B cell (primary cell): ENCODE measurements around the gene CHD1. TPM values are rescaled to one million over a fixed set of nuclear protein-coding genes. Genes with fewer than 3 reads are reported as not detected.

Source experiments
- ATAC-seq: fragments of 200-7000 bp; cut with Tn5 transposase; one replicate; pipeline ENCODE4 v1.10.0; 2021; ENCODE audit warnings: low read depth, mild to moderate bottlenecking, moderate number of reproducible peaks, moderate library complexity
- CTCF ChIA-PET: fragments of 350-600 bp; sonication (Branson Sonifier 250); formaldehyde crosslinking; loops from one replicate; lab custom pipeline; 2021; ENCODE audit warnings: antibody characterized with exemption, inconsistent platforms; lab: Charles Lee
- POLR2A ChIA-PET: fragments of 350-600 bp; sonication (Branson Sonifier 250); formaldehyde crosslinking; loops from one replicate; lab custom pipeline; 2021; ENCODE audit warnings: antibody characterized with exemption; lab: Charles Lee
- DNase-seq: peaks from one replicate; pipeline ENCODE4 v3.0.0; 2013
- H2AFZ ChIP-seq: 2 replicates; pipeline ENCODE4 v1.6.1; 2012; ENCODE audit warnings: mild to moderate bottlenecking, low read depth, low read length; ENCODE audit not compliant: insufficient read depth, poor library complexity, severe bottlenecking
- H3K27ac ChIP-seq, 2 donors: 1 replicate in 1 of 2; 2 replicates in 1 of 2; pipeline ENCODE4 v1.5.1; 2012 to 2013; ENCODE audit warnings: low read length in 2 of 2, mild to moderate bottlenecking in 2 of 2, moderate library complexity in 1 of 2
- H3K27me3 ChIP-seq, 4 experiments: fragments of 200-600 bp in 1 of 4; sonication (generic) in 1 of 4; replicated peaks in 1 of 4; 1 replicate in 2 of 4; 2 replicates in 2 of 4; pipeline versions ENCODE4 v1.6.1 to v1.7.0; 2013 to 2016; ENCODE audit warnings: low read length in 3 of 4, mild to moderate bottlenecking in 2 of 4, mixed read lengths in 1 of 4, moderate library complexity in 1 of 4; ENCODE audit not compliant: insufficient read depth in 4 of 4, control insufficient read depth in 3 of 4; ENCODE audit errors: control extremely low read depth in 1 of 4
- H3K36me3 ChIP-seq, 2 experiments: replicated peaks in 1 of 2; 1 replicate in 1 of 2; 2 replicates in 1 of 2; pipeline versions ENCODE4 v1.6.1 to v1.7.1; 2013; ENCODE audit warnings: low read length in 1 of 2; ENCODE audit not compliant: insufficient read depth in 2 of 2, control insufficient read depth in 1 of 2; ENCODE audit errors: control extremely low read depth in 1 of 2, extremely low read depth in 1 of 2
- H3K4me1 ChIP-seq, 2 donors: fragments of 200-600 bp in 1 of 2; sonication (generic) in 1 of 2; 1 replicate in 1 of 2; 2 replicates in 1 of 2; pipeline versions ENCODE4 v1.5.1 to v1.6.1; 2013 to 2017; ENCODE audit warnings: low read length in 2 of 2; ENCODE audit not compliant: control insufficient read depth in 2 of 2, insufficient read depth in 2 of 2
- H3K4me2 ChIP-seq: replicated peaks from 2 replicates; pipeline ENCODE3; 2012; ENCODE audit warnings: mild to moderate bottlenecking, low read depth, low read length; ENCODE audit not compliant: poor library complexity, severe bottlenecking
- H3K4me3 ChIP-seq, 5 experiments: fragments of 200-600 bp in 1 of 5; sonication (generic) in 1 of 5; 1 replicate in 3 of 5; 2 replicates in 2 of 5; pipeline versions ENCODE4 v1.5.1 to v1.7.0; 2011 to 2016; ENCODE audit warnings: low read length in 4 of 5, mild to moderate bottlenecking in 4 of 5, low read depth in 2 of 5, control low read depth in 1 of 5, moderate library complexity in 1 of 5; ENCODE audit not compliant: insufficient read depth in 1 of 5; ENCODE audit errors: control extremely low read depth in 1 of 5, extremely low read depth in 1 of 5
- H3K79me2 ChIP-seq: fragments of 200-600 bp; sonication (generic); one replicate; pipeline ENCODE4 v1.6.0; 2016; ENCODE audit warnings: low read length; ENCODE audit not compliant: control insufficient read depth, insufficient read depth
- H3K9ac ChIP-seq: fragments of 200-600 bp; sonication (generic); 2 replicates; pipeline ENCODE4 v1.6.1; 2017; ENCODE audit warnings: mild to moderate bottlenecking, low read length, moderate library complexity
- H3K9me3 ChIP-seq, 3 donors: one replicate each; pipeline versions ENCODE4 v1.6.1 to v1.7.1; 2013; ENCODE audit warnings: low read length in 2 of 3; ENCODE audit not compliant: control insufficient read depth in 2 of 3, insufficient read depth in 1 of 3; ENCODE audit errors: control extremely low read depth in 1 of 3
- H4K20me1 ChIP-seq: 2 replicates; pipeline ENCODE4 v1.6.0; 2012; ENCODE audit warnings: mild to moderate bottlenecking, low read length; ENCODE audit not compliant: insufficient read depth, control insufficient read depth, poor library complexity, severe bottlenecking
- H3K27ac Mint-ChIP-seq: one replicate; pipeline ENCODE4 v1.8.0; 2021; ENCODE audit warnings: mixed read lengths
- H3K27me3 Mint-ChIP-seq: one replicate; pipeline ENCODE4 v1.8.0; 2021; ENCODE audit warnings: mixed read lengths
- H3K4me1 Mint-ChIP-seq: one replicate; pipeline ENCODE4 v1.8.0; 2021; ENCODE audit warnings: mixed read lengths
- H3K4me3 Mint-ChIP-seq: one replicate; pipeline ENCODE4 v1.8.0; 2021; ENCODE audit warnings: mixed read lengths
- H3K9me3 Mint-ChIP-seq: one replicate; pipeline ENCODE4 v1.8.0; 2022; ENCODE audit warnings: mixed read lengths; ENCODE audit not compliant: insufficient read depth
- EZH2 ChIP-seq: IDR thresholded peaks from 2 replicates; pipeline ENCODE4 v1.6.1; 2012; ENCODE audit warnings: borderline replicate concordance, low read depth, mild to moderate bottlenecking, moderate library complexity, low read length; ENCODE audit not compliant: insufficient read depth, poor library complexity, severe bottlenecking
- WGBS: methylation state at CpG from one replicate; pipeline ENCODE4 v1.1.5; 2013; ENCODE audit warnings: missing lambda C conversion rate; ENCODE audit not compliant: insufficient coverage; 5-methylcytosine and 5-hydroxymethylcytosine counted together
- intact Hi-C: fragments of 100-400 bp; cut with micrococcal nuclease; formaldehyde crosslinking; loops from one replicate; pipeline ENCODE4 v1.10.0; 2022
- polyA plus RNA-seq: library from polyadenylated mRNA; depleted of rRNA; stranded (reverse); fragments of >200 nt; gene quantifications from 2 replicates; pipeline ENCODE4 v1.2.3, GENCODE V29; 2012
- total RNA-seq, 2 donors: library from RNA; stranded (reverse); fragments of 120-200 nt in 1 of 2; gene quantifications; 1 replicate in 1 of 2; 2 replicates in 1 of 2; pipeline versions ENCODE4 v1.2.3 to v1.2.4, GENCODE V29; 2013 to 2022
- TF ChIP-seq, protein P1 (sequence below): fragments of 200-600 bp; IDR thresholded peaks from one replicate; pipeline ENCODE4 v1.8.0; 2022; ENCODE audit warnings: antibody characterized with exemption, mild to moderate bottlenecking

The CHD1 gene
- total and polyA plus RNA-seq, 2 donors (not counting 1 experiment from before 2014, with no cell fraction given): 27.8 to 91.4 TPM

DNA sequence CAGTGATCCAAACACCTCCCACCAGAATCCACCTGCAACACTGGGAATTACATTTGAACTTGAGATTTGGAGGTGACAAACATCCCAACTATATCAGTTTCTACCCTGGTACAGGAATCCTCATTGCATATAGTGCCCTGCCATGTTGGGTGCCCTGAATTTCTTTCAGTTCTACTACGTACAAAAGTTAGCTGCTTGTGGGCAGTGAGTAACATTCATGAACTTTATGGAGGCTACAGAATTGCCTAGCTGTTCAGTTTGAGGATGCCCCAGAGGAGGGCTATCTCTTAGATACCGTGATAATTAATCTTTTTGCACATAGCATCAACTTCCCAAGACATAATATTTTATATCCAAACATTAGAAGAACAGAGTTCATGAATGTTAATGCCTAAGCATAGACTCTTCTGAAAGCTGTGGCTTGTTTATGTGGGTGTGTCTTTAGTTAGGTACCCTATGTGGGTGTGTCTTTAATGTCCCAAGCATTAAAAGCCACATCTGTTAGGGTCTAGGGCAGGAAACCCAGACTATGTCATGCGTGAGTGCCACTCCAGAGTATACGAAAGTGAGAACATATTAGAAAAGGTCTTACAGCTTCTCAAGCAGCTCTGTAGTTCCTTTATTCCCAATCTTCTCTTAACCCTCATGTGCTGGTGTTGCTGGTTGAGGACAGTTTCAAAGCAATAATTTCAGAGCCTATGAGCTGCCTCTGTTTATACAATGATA lies 47.0 kb upstream of the CHD1 start:
- Histone ChIP-seq H3K4me2 (peak overlapping the region; percentile 44), H4K20me1 (no peaks in the 10 kb centered on the region), H3K9ac (no peak overlapping the region), H3K4me3 (no peak overlapping the region), H3K4me1 (peaks cover 19 to 20% of the 10 kb centered on the region in 2 donors), H2AFZ (peak overlapping the region; percentile 26), H3K27ac (no peak overlapping the region), H3K79me2 (no peaks in the 10 kb centered on the region), H3K27me3 (no peaks in the 10 kb centered on the region), H3K36me3 (no peaks in the 10 kb centered on the region), H3K9me3 (no peaks in the 10 kb centered on the region)
- Mint-ChIP-seq H3K9me3 (no peaks in the 10 kb centered on the region), H3K4me1 (peaks cover 22% of the 10 kb centered on the region), H3K27ac (peak overlapping the region; percentile 26), H3K4me3 (peak overlapping the region; percentile 48), H3K27me3 (no peaks in the 10 kb centered on the region)
- ATAC-seq (peak; percentile 93), DNase-seq (peak; percentile 62)
- intact Hi-C loops: loop anchor here (5.0 kb wide), 1 partner anchor 49 kb away; the partner anchor contains the start of gene CHD1
- no CpG with 5 or more reads among the region's 4 CpGs for WGBS
- POLR2A ChIA-PET: interaction anchor here (1.1 kb wide), 1 partner anchor 42 kb away, joined by 3 read pairs; no protein-coding TSS in a partner anchor
- TF ChIP-seq, protein P1, sequence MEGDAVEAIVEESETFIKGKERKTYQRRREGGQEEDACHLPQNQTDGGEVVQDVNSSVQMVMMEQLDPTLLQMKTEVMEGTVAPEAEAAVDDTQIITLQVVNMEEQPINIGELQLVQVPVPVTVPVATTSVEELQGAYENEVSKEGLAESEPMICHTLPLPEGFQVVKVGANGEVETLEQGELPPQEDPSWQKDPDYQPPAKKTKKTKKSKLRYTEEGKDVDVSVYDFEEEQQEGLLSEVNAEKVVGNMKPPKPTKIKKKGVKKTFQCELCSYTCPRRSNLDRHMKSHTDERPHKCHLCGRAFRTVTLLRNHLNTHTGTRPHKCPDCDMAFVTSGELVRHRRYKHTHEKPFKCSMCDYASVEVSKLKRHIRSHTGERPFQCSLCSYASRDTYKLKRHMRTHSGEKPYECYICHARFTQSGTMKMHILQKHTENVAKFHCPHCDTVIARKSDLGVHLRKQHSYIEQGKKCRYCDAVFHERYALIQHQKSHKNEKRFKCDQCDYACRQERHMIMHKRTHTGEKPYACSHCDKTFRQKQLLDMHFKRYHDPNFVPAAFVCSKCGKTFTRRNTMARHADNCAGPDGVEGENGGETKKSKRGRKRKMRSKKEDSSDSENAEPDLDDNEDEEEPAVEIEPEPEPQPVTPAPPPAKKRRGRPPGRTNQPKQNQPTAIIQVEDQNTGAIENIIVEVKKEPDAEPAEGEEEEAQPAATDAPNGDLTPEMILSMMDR: no peak
- no peak for TF ChIP-seq EZH2
- CTCF ChIA-PET: interaction anchor here (0.5 to 1.5 kb wide), 3 partner anchors 54 to 85 kb away, joined by 3 to 6 read pairs (median 3); no protein-coding TSS in a partner anchor

DNA sequence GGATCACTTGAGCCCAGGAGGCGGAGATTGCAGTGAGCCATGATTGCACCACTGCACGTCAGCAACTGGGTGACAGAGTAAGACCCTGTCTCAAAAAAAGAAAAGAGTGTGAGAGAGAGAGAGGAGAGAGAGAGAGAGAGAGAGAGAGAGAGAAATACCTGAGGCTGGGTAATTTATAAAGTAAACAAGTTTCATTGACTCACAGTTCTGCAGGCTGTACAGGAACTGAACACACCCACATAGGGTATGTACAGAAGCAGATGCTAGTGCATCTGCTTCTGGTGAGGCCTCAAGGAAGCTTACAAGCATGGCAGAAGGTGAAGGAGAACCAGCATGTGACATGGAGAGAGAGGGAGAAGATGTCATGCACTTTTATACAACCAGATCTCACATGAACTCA lies 46.4 kb upstream of the CHD1 start:
- intact Hi-C loops: loop anchor here (5.0 kb wide), 1 partner anchor 48 kb away; the partner anchor contains the start of gene CHD1
- no peak overlapping the region for H3K27ac ChIP-seq
- no peaks in the 10 kb centered on the region for H3K9me3 Mint-ChIP-seq
- ChIA-PET CTCF (interaction anchor here (1.4 to 1.5 kb wide), 2 partner anchors 57 to 85 kb away, joined by 3 to 6 read pairs; no protein-coding TSS in a partner anchor), POLR2A (interaction anchor here (1.1 kb wide), 1 partner anchor 42 kb away, joined by 3 read pairs; no protein-coding TSS in a partner anchor)
- no peaks in the 10 kb centered on the region for H3K27me3 Mint-ChIP-seq
- no peak for ATAC-seq
- H3K4me1 ChIP-seq: peaks cover 19 to 20% of the 10 kb centered on the region in 2 donors
- H3K27ac Mint-ChIP-seq: peak overlapping the region; percentile 26
- no peaks in the 10 kb centered on the region for H3K27me3 ChIP-seq
- no peaks in the 10 kb centered on the region for H3K79me2 ChIP-seq
- H3K9ac ChIP-seq: no peak overlapping the region
- H3K4me1 Mint-ChIP-seq: peaks cover 22% of the 10 kb centered on the region
- no peaks in the 10 kb centered on the region for H4K20me1 ChIP-seq
- no peaks in the 10 kb centered on the region for H3K9me3 ChIP-seq
- H3K4me3 Mint-ChIP-seq: peak overlapping the region; percentile 48
- peak; percentile 13 for DNase-seq
- no peak for TF ChIP-seq EZH2
- H2AFZ ChIP-seq: peak overlapping the region; percentile 26
- 100% methylated on average over 2 of the region's 2 CpGs for WGBS
- no peak overlapping the region for H3K4me3 ChIP-seq
- H3K4me2 ChIP-seq: peak overlapping the region; percentile 44
- no peaks in the 10 kb centered on the region for H3K36me3 ChIP-seq
